K562 (cell line): ENCODE measurements around the gene ZNF148. TPM values are rescaled to one million over a fixed set of nuclear protein-coding genes. Genes with fewer than 3 reads are reported as not detected.

Experiments
- ATAC-seq: fragments of 200-7000 bp; cut with Tn5 transposase; 3 replicates; pipeline ENCODE4 v1.9.1; 2020; ENCODE audit warnings: moderate library complexity
- BruUV-seq: library from RNA; stranded (reverse); fragments of 400-500 nt; replicated peaks from 2 replicates; lab custom pipeline; 2021; lab: Mats Ljungman, UMichigan
- CTCF ChIA-PET: fragments of 300-600 bp; formaldehyde crosslinking; extraction: SDS; loops from one replicate; lab custom pipeline; 2021; ENCODE audit warnings: low intra/inter-chr PET ratio; lab: Yijun Ruan, JAX
- POLR2A ChIA-PET: fragments of 300-600, 350-650 bp; sonication (Branson Sonifier 250); formaldehyde crosslinking; extraction: SDS; loops from one replicate; lab custom pipeline; 2021; ENCODE audit warnings: antibody characterized with exemption, inconsistent platforms; lab: Yijun Ruan, JAX
- DNase-seq, 4 experiments: peaks; one replicate each; pipeline versions ENCODE4 v3.0.0 to v3.0.0-alpha.2; 2011 to 2018; ENCODE audit warnings: low spot score in 3 of 4, mixed read lengths in 3 of 4; ENCODE audit errors: extremely low read depth in 1 of 4
- FAIRE-seq: peaks from 2 replicates; lab custom pipeline; 2011; peaks lifted over from hg19 to GRCh38; lab: Jason Lieb, UNC
- H2AFZ ChIP-seq: 2 replicates; pipeline ENCODE4 v1.6.0; 2011; ENCODE audit warnings: low read depth, low read length, control low read depth, inconsistent platforms
- H3K27ac ChIP-seq: fragments of 200-600 bp; 3 replicates; pipeline ENCODE4 v1.8.0; 2011; ENCODE audit warnings: low read depth, mild to moderate bottlenecking, control low read depth, inconsistent platforms, low read length, moderate library complexity, mixed read lengths; ENCODE audit errors: extremely low read depth
- H3K27me3 ChIP-seq, 2 experiments: fragments of 300-600 bp in 1 of 2; 2 replicates in 1 of 2; 3 replicates in 1 of 2; pipeline versions ENCODE4 v1.6.0 to v1.8.0; 2011; ENCODE audit warnings: inconsistent platforms in 2 of 2, low read length in 2 of 2, mild to moderate bottlenecking in 1 of 2, mixed read lengths in 1 of 2, moderate library complexity in 1 of 2; ENCODE audit not compliant: control insufficient read depth in 2 of 2, insufficient read depth in 2 of 2
- H3K36me3 ChIP-seq: fragments of 300-600 bp; 3 replicates; pipeline ENCODE4 v1.8.0; 2011; ENCODE audit warnings: mild to moderate bottlenecking, low read length, inconsistent platforms; ENCODE audit not compliant: control insufficient read depth, insufficient read depth
- H3K4me1 ChIP-seq, 2 experiments: fragments of 200-600 bp in 1 of 2; replicated peaks in 1 of 2; 2 replicates in 1 of 2; 3 replicates in 1 of 2; pipeline versions ENCODE4 v1.5.1 to v1.8.0; 2011; ENCODE audit warnings: inconsistent platforms in 2 of 2, low read length in 2 of 2, mild to moderate bottlenecking in 1 of 2, mixed read lengths in 1 of 2, moderate library complexity in 1 of 2; ENCODE audit not compliant: control insufficient read depth in 2 of 2, insufficient read depth in 2 of 2
- H3K4me2 ChIP-seq: 2 replicates; pipeline ENCODE4 v1.6.1; 2011; ENCODE audit warnings: low read length, control low read depth, inconsistent platforms, mixed read lengths; ENCODE audit not compliant: insufficient read depth
- H3K4me3 ChIP-seq: fragments of 200-600 bp; sonication (generic), shearing (Covaris generic); 2 replicates; pipeline ENCODE4 v1.5.1; 2016; ENCODE audit warnings: control low read depth, inconsistent platforms
- H3K79me2 ChIP-seq: fragments of 200-600 bp; 3 replicates; pipeline ENCODE4 v1.8.0; 2011; ENCODE audit warnings: low read length, inconsistent platforms; ENCODE audit not compliant: control insufficient read depth, insufficient read depth
- H3K9ac ChIP-seq, 2 experiments: 2 replicates each; pipeline versions ENCODE4 v1.6.0 to v1.6.1; 2011; ENCODE audit warnings: low read depth in 2 of 2, low read length in 2 of 2, control low read depth in 1 of 2, inconsistent platforms in 1 of 2, mild to moderate bottlenecking in 1 of 2, mixed read lengths in 1 of 2; ENCODE audit not compliant: insufficient read depth in 1 of 2
- H3K9me1 ChIP-seq: one replicate; pipeline ENCODE4 v1.6.0; 2011; ENCODE audit warnings: inconsistent platforms, mild to moderate bottlenecking, low read length, moderate library complexity; ENCODE audit not compliant: control insufficient read depth, insufficient read depth
- H3K9me3 ChIP-seq: replicated peaks from 2 replicates; pipeline ENCODE4 v1.5.1; 2011; ENCODE audit warnings: low read depth, low read length, inconsistent platforms; ENCODE audit not compliant: control insufficient read depth, insufficient read depth
- H4K20me1 ChIP-seq: replicated peaks from 2 replicates; pipeline ENCODE4 v1.6.1; 2011; ENCODE audit warnings: low read length, inconsistent platforms, mixed read lengths; ENCODE audit not compliant: control insufficient read depth, insufficient read depth
- ATF1 ChIP-seq, 2 experiments: fragments of 450-650 bp in 1 of 2; IDR thresholded peaks; 2 replicates each; pipeline ENCODE4 v1.6.1; 2016; ENCODE audit warnings: missing compliant biosample characterization in 1 of 2, missing genetic modification characterization in 1 of 2
- CBX3 ChIP-seq, 2 experiments: IDR thresholded peaks; 1 replicate in 1 of 2; 2 replicates in 1 of 2; pipeline ENCODE4 v1.6.1; 2012; ENCODE audit warnings: inconsistent platforms in 2 of 2, low read length in 2 of 2, borderline replicate concordance in 1 of 2, control low read depth in 1 of 2
- COPS2 ChIP-seq: fragments of 450-650 bp; conservative IDR thresholded peaks from 2 replicates; pipeline ENCODE4 v1.6.1; 2016; ENCODE audit warnings: mild to moderate bottlenecking, moderate library complexity
- GATAD2A ChIP-seq: fragments of 450-650 bp; IDR thresholded peaks from 2 replicates; pipeline ENCODE4 v1.6.1; 2017
- HDAC2 ChIP-seq: fragments of 450-650 bp; IDR thresholded peaks from 2 replicates; pipeline ENCODE4 v1.6.1; 2016; ENCODE audit warnings: mild to moderate bottlenecking
- HDAC6 ChIP-seq: IDR thresholded peaks from 2 replicates; pipeline ENCODE4 v1.6.1; 2012; ENCODE audit warnings: low read depth, mild to moderate bottlenecking, control low read depth, inconsistent platforms, low read length, moderate library complexity
- ZNF274 ChIP-seq: IDR thresholded peaks from 2 replicates; pipeline ENCODE4 v1.6.1; 2011; ENCODE audit warnings: low read depth, mild to moderate bottlenecking, low read length, moderate library complexity, borderline replicate concordance
- ZNF584 ChIP-seq: fragments of 200-800 bp; sonication (Bioruptor generic); IDR thresholded peaks from 2 replicates; pipeline ENCODE4 v1.6.1; 2016; ENCODE audit warnings: low read depth, mild to moderate bottlenecking, missing genetic modification characterization, missing compliant biosample characterization
- WGBS: fragments of 100-300 bp; shearing (Covaris generic); methylation state at CpG from one replicate; pipeline ENCODE4 v1.1.6; 2016; ENCODE audit warnings: low coverage, mixed read lengths; ENCODE audit not compliant: insufficient coverage; ENCODE audit errors: missing lambda C conversion rate; 5-methylcytosine and 5-hydroxymethylcytosine counted together
- in situ Hi-C: fragments of 300-500 bp; cut with MboI; formaldehyde crosslinking; loops from 4 replicates; pipeline ENCODE4 v1.15.0; 2018; ENCODE audit warnings: inconsistent platforms, mixed read lengths
- intact Hi-C: fragments of 100-400 bp; cut with micrococcal nuclease; formaldehyde crosslinking; loops from 2 replicates; pipeline ENCODE4 v1.14.2; 2022
- polyA plus RNA-seq, 8 experiments: library from polyadenylated mRNA; depleted of rRNA in 4 of 8; stranded (reverse) in 5 of 8; unstranded in 3 of 8; fragments of >200 nt; fragmentation: Nextera tagmentation in 2 of 8; fragmentation: Illumina TruSeq in 1 of 8; extraction: Ambion mirVana in 2 of 8; extraction: Trizol in 1 of 8; gene quantifications; 2 replicates each; pipeline versions ENCODE4 v1.2.1 to v1.2.3, GENCODE V29; 2011 to 2014; ENCODE audit warnings: inconsistent platforms in 1 of 8, missing spikeins in 1 of 8
- total RNA-seq, 7 experiments: library from RNA; depleted of rRNA in 6 of 7; stranded (reverse); fragments of >200 nt in 6 of 7; fragmentation: Illumina TruSeq in 2 of 7; extraction: Trizol in 2 of 7; gene quantifications; 2 replicates each; pipeline versions ENCODE4 v1.2.1 to v1.2.3, GENCODE V29; 2011 to 2021; ENCODE audit warnings: low replicate concordance in 1 of 7

ZNF148 gene
- total and polyA plus RNA-seq, 9 of the 15 experiments (the other 6 are each of a cell fraction or from before 2014, with no cell fraction given), result 2.7 to 15.1 (median 8.3) TPM

GRCh38 chr3:125190786-125191185 is 184.3 kb downstream of the ZNF148 start:
- CTCF ChIA-PET, result no interaction called here
- Histone ChIP-seq H3K27ac (no peak overlapping the region), H3K4me1 (peaks cover 3 to 6% of the 10 kb centered on the region in 2 experiments; a peak in 4 of 5 replicates), H3K36me3 (no peaks in the 10 kb centered on the region), H4K20me1 (no peaks in the 10 kb centered on the region), H3K4me3 (no peak overlapping the region), H3K27me3 (peaks cover 5 to 40% of the 10 kb centered on the region in 2 experiments; a peak in 4 of 5 replicates), H3K9me3 (no peaks in the 10 kb centered on the region), H3K9me1 (no peaks in the 10 kb centered on the region)
- no TSS peak for BruUV-seq
- POLR2A ChIA-PET, result no interaction called here
- in situ Hi-C loops, result no loop called here
- intact Hi-C loops, result no loop called here
- no peak for DNase-seq
- TF ChIP-seq ATF1 (CRISPR knock-in tag; IDR thresholded peaks at IDR 0.05) (no peak), ATF1 (tag; IDR thresholded peaks at IDR 0.05) (no peak), GATAD2A (no peak)
- TF ChIP-seq, all 486 proteins: peak for 0
- no peak for FAIRE-seq
- Histone ChIP-seq H3K4me2 (no peak overlapping the region), H3K79me2 (no peaks in the 10 kb centered on the region), H2AFZ (no peak overlapping the region), H3K9ac (no peak overlapping the region)
- 7% methylated on average over 3 of the region's 3 CpGs for WGBS
- no peak for ATAC-seq

DNA sequence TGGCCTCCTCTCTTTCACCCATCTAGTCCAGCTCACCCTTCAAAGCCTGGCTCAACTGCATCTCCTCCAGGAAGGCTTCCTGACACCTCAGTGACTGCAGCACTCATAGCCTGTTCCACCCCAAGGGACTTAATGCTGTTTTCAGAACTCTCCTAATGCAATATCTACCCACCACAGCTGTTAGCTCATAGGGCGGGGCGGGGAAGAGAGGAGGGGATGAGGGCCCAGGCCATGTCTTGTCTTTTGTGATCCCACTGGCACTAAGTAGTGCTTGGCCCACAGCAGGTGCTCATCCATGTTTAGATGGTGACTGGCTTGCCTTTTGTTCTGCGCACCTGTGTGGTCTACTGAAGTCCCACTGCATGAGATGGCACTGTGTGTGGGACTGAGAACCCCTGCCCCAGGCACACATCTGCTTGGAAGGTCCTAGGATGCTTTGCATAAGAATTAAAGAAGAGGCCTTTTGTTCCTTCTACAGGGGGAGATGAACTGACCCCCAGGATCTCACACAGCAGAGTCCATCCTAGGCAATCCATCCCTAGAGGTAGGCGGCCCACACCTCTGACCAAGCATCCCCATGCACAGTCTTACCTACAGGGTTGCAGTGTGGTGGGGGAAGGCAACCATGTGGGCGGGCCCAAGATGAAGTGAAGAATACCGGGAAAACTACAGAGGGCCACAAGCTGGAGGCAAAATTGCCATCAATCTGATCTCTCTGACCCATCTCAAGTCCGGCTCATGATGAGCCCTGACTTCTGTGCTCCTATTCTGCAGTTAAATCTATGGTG is 185.6 kb downstream of the ZNF148 start:
- peaks cover 5 to 30% of the 10 kb centered on the region in 2 experiments; a peak in 4 of 5 replicates for H3K27me3 ChIP-seq
- H3K79me2 ChIP-seq, result no peaks in the 10 kb centered on the region
- CTCF ChIA-PET, result no interaction called here
- no peaks in the 10 kb centered on the region for H3K9me3 ChIP-seq
- no peaks in the 10 kb centered on the region for H3K9me1 ChIP-seq
- no peak overlapping the region for H3K4me3 ChIP-seq
- ATAC-seq (no peak), DNase-seq (no peak), FAIRE-seq (no peak)
- BruUV-seq, result no TSS peak
- TF ChIP-seq ZNF584 (CRISPR knock-in tag), result no peak
- TF ChIP-seq COPS2, result no peak
- TF ChIP-seq ZNF274, result no peak
- TF ChIP-seq HDAC6, result no peak
- TF ChIP-seq CBX3 (IDR thresholded peaks at IDR 0.05; ENCODE audit: borderline replicate concordance in 1 of 2, low read length in 2 of 2), result no peak
- TF ChIP-seq HDAC2, result no peak
- no peak overlapping the region for H3K4me2 ChIP-seq
- no peak overlapping the region for H3K9ac ChIP-seq
- H4K20me1 ChIP-seq, result no peaks in the 10 kb centered on the region
- intact Hi-C loops, result no loop called here
- POLR2A ChIA-PET, result no interaction called here
- peaks cover 3 to 6% of the 10 kb centered on the region in 2 experiments; a peak in 4 of 5 replicates for H3K4me1 ChIP-seq
- H2AFZ ChIP-seq, result no peak overlapping the region
- H3K27ac ChIP-seq, result no peak overlapping the region
- no peaks in the 10 kb centered on the region for H3K36me3 ChIP-seq
- in situ Hi-C loops, result no loop called here
- WGBS, result 3% methylated on average over 5 of the region's 7 CpGs
